Measurements from ENCODE around the gene CBY3. TPM values are rescaled to one million over a fixed set of nuclear protein-coding genes. Genes with fewer than 3 reads are reported as not detected.
A peak's percentile ranks its signal among the peaks of the same experiment; 100 is the strongest.

The CBY3 gene
- polyA plus RNA-seq, 1 of the 3 experiments (the other 2 are of a cell fraction) = not detected

- no peak for TF ChIP-seq RCOR1 (IDR thresholded peaks at IDR 0.05; ENCODE audit: low read length)
- no peak for TF ChIP-seq CHD2 (IDR thresholded peaks at IDR 0.05; ENCODE audit: low read length, partially characterized antibody)
- Histone ChIP-seq H3K27ac (ENCODE audit: low read depth in 2 of 2, low read length in 1 of 2) (no peak overlapping the region), H3F3A (replicated peaks; ENCODE audit: insufficient read depth) (peaks cover 13% of the 10 kb centered on the region), H3K27me3 (ENCODE audit: insufficient read depth) (no peaks in the 10 kb centered on the region), H2AFZ (ENCODE audit: low read depth) (no peak overlapping the region), H3K4me1 (ENCODE audit: control insufficient read depth in 1 of 2, insufficient read depth in 2 of 2, low read depth in 1 of 2, low read length in 1 of 2) (no peaks in the 10 kb centered on the region), H3K79me2 (ENCODE audit: insufficient read depth) (peaks cover 75% of the 10 kb centered on the region), H3K9ac (no peak overlapping the region), H3K9me3 (no peaks in the 10 kb centered on the region), H3K4me3 (ENCODE audit: low read depth in 2 of 2, low read length in 1 of 2) (no peak overlapping the region), H4K20me1 (ENCODE audit: insufficient read depth) (no peaks in the 10 kb centered on the region), H3K36me3 (replicated peaks in 1 of 2; ENCODE audit: control insufficient read depth in 1 of 2, insufficient read depth in 2 of 2, low read length in 1 of 2) (peaks cover 47 to 87% of the 10 kb centered on the region in 2 experiments), H3K9me2 (no peaks in the 10 kb centered on the region), H3K4me2 (no peak overlapping the region)
- CTCF ChIA-PET = interaction anchor here (0.9 kb wide), 1 partner anchor 47 kb away, joined by 4 read pairs; no protein-coding TSS in a partner anchor
- no peak for DNase-seq
- 92% methylated on average over 1 of the region's 1 CpG for WGBS (ENCODE audit: low lambda C conversion rate)
- POLR2A ChIA-PET = no interaction called here
These were observed 35.5 kb upstream of the CBY3 start for GRCh38 chr5:179716286-179716685.

DNA sequence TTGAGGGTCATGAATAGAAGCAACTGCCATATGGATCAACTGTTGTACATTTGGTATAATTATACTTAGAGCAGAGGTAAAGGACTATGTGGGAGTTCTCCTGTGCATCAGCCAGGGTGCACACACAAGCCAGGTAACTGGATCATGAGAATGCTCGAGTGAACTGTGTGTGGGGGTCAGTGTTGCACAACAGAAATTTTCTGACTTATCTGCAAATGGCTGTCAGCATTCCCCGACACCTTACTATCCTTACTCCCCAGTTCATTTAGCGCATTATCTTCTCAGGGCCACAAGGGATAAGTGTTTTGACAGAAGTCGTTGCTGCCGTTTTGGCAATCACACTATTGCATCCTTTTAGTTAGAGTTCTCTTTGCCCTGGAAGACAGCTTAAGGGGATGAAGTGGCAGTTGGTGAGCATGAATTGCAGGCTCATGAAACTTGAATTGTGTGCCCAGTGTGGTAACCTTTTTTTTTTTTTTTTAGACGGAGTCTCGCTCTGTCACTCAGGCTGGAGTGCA is 19.6 kb upstream of the CBY3 start:
- no peaks in the 10 kb centered on the region for H3K27me3 ChIP-seq (ENCODE audit: insufficient read depth)
- H4K20me1 ChIP-seq (ENCODE audit: insufficient read depth) = peaks cover 54% of the 10 kb centered on the region
- peak overlapping the region; percentile 99; the same call in 1 of the 2 replicates for H3K9ac ChIP-seq
- H3K79me2 ChIP-seq (ENCODE audit: insufficient read depth) = peaks cover 85% of the 10 kb centered on the region
- peak overlapping the region; percentile 73 to 97 for H3K4me3 ChIP-seq (ENCODE audit: low read depth in 2 of 2, low read length in 1 of 2)
- H3F3A ChIP-seq (replicated peaks; ENCODE audit: insufficient read depth) = peaks cover 7% of the 10 kb centered on the region
- no peak for DNase-seq
- H3K9me2 ChIP-seq = no peaks in the 10 kb centered on the region
- no peak overlapping the region for H2AFZ ChIP-seq (ENCODE audit: low read depth)
- 73% methylated on average over 7 of the region's 7 CpGs for WGBS (ENCODE audit: low lambda C conversion rate)
- H3K4me1 ChIP-seq (ENCODE audit: control insufficient read depth in 1 of 2, insufficient read depth in 2 of 2, low read depth in 1 of 2, low read length in 1 of 2) = peaks cover 4 to 5% of the 10 kb centered on the region in 2 experiments; a peak in 2 of 4 replicates
- peak overlapping the region in 1 of 2 experiments; percentile 89; a peak in 1 of 4 replicates for H3K27ac ChIP-seq (ENCODE audit: low read depth in 2 of 2, low read length in 1 of 2)
- ChIA-PET POLR2A (no interaction called here), CTCF (interaction anchor here (0.9 to 1.1 kb wide), 2 partner anchors 19 to 62 kb away, joined by 3 to 4 read pairs; no protein-coding TSS in a partner anchor)
- H3K4me2 ChIP-seq = peak overlapping the region; percentile 88
- TF ChIP-seq EP300 (IDR thresholded peaks at IDR 0.05; ENCODE audit: borderline replicate concordance in 1 of 2, low read depth in 1 of 2, low read length in 1 of 2) = no peak
- no peak for TF ChIP-seq MEF2A (IDR thresholded peaks at IDR 0.05; ENCODE audit: borderline replicate concordance, low read depth)
- no peak for TF ChIP-seq ELF1 (IDR thresholded peaks at IDR 0.05)
- no peak for TF ChIP-seq NRF1 (IDR thresholded peaks at IDR 0.05; ENCODE audit: low read depth, low read length)
- TF ChIP-seq USF1 (IDR thresholded peaks at IDR 0.05; ENCODE audit: borderline replicate concordance, low read depth) = no peak
- TF ChIP-seq FOSL2 (IDR thresholded peaks at IDR 0.05; ENCODE audit: borderline replicate concordance, low read depth) = no peak
- TF ChIP-seq RCOR1 (IDR thresholded peaks at IDR 0.05; ENCODE audit: low read length) = no peak
- no peak for TF ChIP-seq MXI1 (IDR thresholded peaks at IDR 0.05; ENCODE audit: low read depth, low read length)
- no peak for TF ChIP-seq RXRA (IDR thresholded peaks at IDR 0.05; ENCODE audit: borderline replicate concordance, low read depth)
- TF ChIP-seq ZBTB33 (IDR thresholded peaks at IDR 0.05; ENCODE audit: borderline replicate concordance, low read depth) = no peak
- TF ChIP-seq TCF12 (IDR thresholded peaks at IDR 0.05) = no peak
- no peak for TF ChIP-seq JUND (IDR thresholded peaks at IDR 0.05)
- TF ChIP-seq TAF1 (IDR thresholded peaks at IDR 0.05; ENCODE audit: borderline replicate concordance, low read depth, low read length) = no peak
- H3K36me3 ChIP-seq (replicated peaks in 1 of 2; ENCODE audit: control insufficient read depth in 1 of 2, insufficient read depth in 2 of 2, low read length in 1 of 2) = peaks cover 3 to 26% of the 10 kb centered on the region in 2 experiments
- no peaks in the 10 kb centered on the region for H3K9me3 ChIP-seq
